Measurements from ENCODE around the gene PRDM11.

Gene PRDM11

GRCh38 chr11:45179686-45180178 lies 33.3 kb downstream of the PRDM11 start:
- 0 out of 2 replicates have a peak, but pooled peaks cover 3% of the 10 kb centered on the region for H4K20me1 ChIP-seq (ENCODE audit: insufficient read depth, low read length)
- no peak for TF ChIP-seq CTCF (IDR thresholded peaks at IDR 0.05; ENCODE audit: borderline replicate concordance, extremely low read depth, low read length, poor library complexity, severe bottlenecking)
- TF ChIP-seq EZH2 (IDR thresholded peaks at IDR 0.05; ENCODE audit: borderline replicate concordance, low read depth, low read length, severe bottlenecking): no peak
- ATAC-seq (ENCODE audit: insufficient read depth, low read depth) (no peak), DNase-seq (no peak)
- H3K4me3 ChIP-seq (ENCODE audit: low read depth in 1 of 2, low read length in 2 of 2): no peak overlapping the region
- H3K4me2 ChIP-seq (ENCODE audit: insufficient read depth, low read length): no peak overlapping the region
- no peaks in the 10 kb centered on the region for H3K79me2 ChIP-seq (ENCODE audit: insufficient read depth, low read length)
- no peak overlapping the region for H3K27ac ChIP-seq (ENCODE audit: low read length)
- no peaks in the 10 kb centered on the region for H3K36me3 ChIP-seq (ENCODE audit: insufficient read depth, low read length)
- no peaks in the 10 kb centered on the region for H3K27me3 ChIP-seq (ENCODE audit: insufficient read depth, low read length, poor library complexity)
- no peaks in the 10 kb centered on the region for H3K9me3 ChIP-seq (ENCODE audit: insufficient read depth, low read length, severe bottlenecking)
- no peak overlapping the region for H3K9ac ChIP-seq (ENCODE audit: low read depth, low read length)
- no peak overlapping the region for H2AFZ ChIP-seq (ENCODE audit: low read depth, low read length)
- H3K4me1 ChIP-seq (ENCODE audit: insufficient read depth, low read length): no peaks in the 10 kb centered on the region

GRCh38 chr11:45180179-45180847 lies 33.9 kb downstream of the PRDM11 start:
- no peak for ATAC-seq (ENCODE audit: insufficient read depth, low read depth)
- Histone ChIP-seq H3K79me2 (ENCODE audit: insufficient read depth, low read length) (no peaks in the 10 kb centered on the region), H3K4me2 (ENCODE audit: insufficient read depth, low read length) (no peak overlapping the region), H3K27ac (ENCODE audit: low read length) (no peak overlapping the region), H3K27me3 (ENCODE audit: insufficient read depth, low read length, poor library complexity) (no peaks in the 10 kb centered on the region), H3K9me3 (ENCODE audit: insufficient read depth, low read length, severe bottlenecking) (no peaks in the 10 kb centered on the region), H3K9ac (ENCODE audit: low read depth, low read length) (no peak overlapping the region), H2AFZ (ENCODE audit: low read depth, low read length) (no peak overlapping the region), H4K20me1 (ENCODE audit: insufficient read depth, low read length) (0 out of 2 replicates have a peak, but pooled peaks cover 3% of the 10 kb centered on the region), H3K4me1 (ENCODE audit: insufficient read depth, low read length) (no peaks in the 10 kb centered on the region), H3K36me3 (ENCODE audit: insufficient read depth, low read length) (no peaks in the 10 kb centered on the region), H3K4me3 (ENCODE audit: low read depth in 1 of 2, low read length in 2 of 2) (no peak overlapping the region)
- DNase-seq: no peak
- TF ChIP-seq CTCF (IDR thresholded peaks at IDR 0.05; ENCODE audit: borderline replicate concordance, extremely low read depth, low read length, poor library complexity, severe bottlenecking) (no peak), EZH2 (IDR thresholded peaks at IDR 0.05; ENCODE audit: borderline replicate concordance, low read depth, low read length, severe bottlenecking) (no peak)

- H3K4me2 ChIP-seq (ENCODE audit: insufficient read depth, low read length): no peak overlapping the region
- H3K4me1 ChIP-seq (ENCODE audit: insufficient read depth, low read length): no peaks in the 10 kb centered on the region
- H3K9ac ChIP-seq (ENCODE audit: low read depth, low read length): no peak overlapping the region
- H3K27me3 ChIP-seq (ENCODE audit: insufficient read depth, low read length, poor library complexity): no peaks in the 10 kb centered on the region
- H4K20me1 ChIP-seq (ENCODE audit: insufficient read depth, low read length): 0 out of 2 replicates have a peak, but pooled peaks cover 3% of the 10 kb centered on the region
- ATAC-seq (ENCODE audit: insufficient read depth, low read depth) (no peak), DNase-seq (no peak)
- H3K4me3 ChIP-seq (ENCODE audit: low read depth in 1 of 2, low read length in 2 of 2): no peak overlapping the region
- no peak overlapping the region for H2AFZ ChIP-seq (ENCODE audit: low read depth, low read length)
- TF ChIP-seq CTCF (IDR thresholded peaks at IDR 0.05; ENCODE audit: borderline replicate concordance, extremely low read depth, low read length, poor library complexity, severe bottlenecking): no peak
- TF ChIP-seq EZH2 (IDR thresholded peaks at IDR 0.05; ENCODE audit: borderline replicate concordance, low read depth, low read length, severe bottlenecking): no peak
- no peak overlapping the region for H3K27ac ChIP-seq (ENCODE audit: low read length)
- H3K9me3 ChIP-seq (ENCODE audit: insufficient read depth, low read length, severe bottlenecking): no peaks in the 10 kb centered on the region
- no peaks in the 10 kb centered on the region for H3K36me3 ChIP-seq (ENCODE audit: insufficient read depth, low read length)
- H3K79me2 ChIP-seq (ENCODE audit: insufficient read depth, low read length): no peaks in the 10 kb centered on the region
Measured at GRCh38 chr11:45180848-45181192, 34.4 kb downstream of the PRDM11 start.

Measured in DND-41 (cell line).